Keratinocyte (primary cell): Measurements from ENCODE around the gene RAB5A. TPM values are rescaled to one million over a fixed set of nuclear protein-coding genes. Genes with fewer than 3 reads are reported as not detected.

Experiments
- DNase-seq: peaks from one replicate; pipeline ENCODE4 v3.0.0-alpha.2; 2011; ENCODE audit warnings: low read depth, missing footprints, low spot score
- FAIRE-seq: peaks from 2 replicates; lab custom pipeline; 2011; peaks lifted over from hg19 to GRCh38; lab: Jason Lieb, UNC
- H2AFZ ChIP-seq: 2 replicates; pipeline ENCODE4 v1.6.0; 2012; ENCODE audit warnings: low read length, control low read depth, inconsistent platforms; ENCODE audit not compliant: control insufficient read depth
- H3K27ac ChIP-seq: 2 replicates; pipeline ENCODE4 v1.5.1; 2011; ENCODE audit warnings: low read length; ENCODE audit not compliant: control insufficient read depth, insufficient read depth
- H3K27me3 ChIP-seq: 3 replicates; pipeline ENCODE4 v1.6.0; 2011; ENCODE audit warnings: low read length; ENCODE audit not compliant: control insufficient read depth, insufficient read depth; ENCODE audit errors: extremely low read depth
- H3K36me3 ChIP-seq, 2 experiments: 2 replicates in 1 of 2; 3 replicates in 1 of 2; pipeline ENCODE4 v1.5.1; 2011; ENCODE audit warnings: low read length in 2 of 2, mild to moderate bottlenecking in 1 of 2; ENCODE audit not compliant: control insufficient read depth in 2 of 2, insufficient read depth in 2 of 2; ENCODE audit errors: extremely low read depth in 1 of 2
- H3K4me1 ChIP-seq: 3 replicates; pipeline ENCODE4 v1.5.1; 2011; ENCODE audit warnings: low read length; ENCODE audit not compliant: control insufficient read depth, insufficient read depth; ENCODE audit errors: extremely low read depth
- H3K4me2 ChIP-seq: 3 replicates; pipeline ENCODE4 v1.6.0; 2011; ENCODE audit warnings: low read depth, low read length; ENCODE audit not compliant: control insufficient read depth, insufficient read depth; ENCODE audit errors: extremely low read depth
- H3K4me3 ChIP-seq, 3 experiments: fragments of 200-600 bp in 1 of 3; sonication (generic) in 1 of 3; 2 replicates in 2 of 3; 3 replicates in 1 of 3; pipeline ENCODE4 v1.5.1; 2011 to 2016; ENCODE audit warnings: low read length in 3 of 3, mild to moderate bottlenecking in 3 of 3, control low read depth in 2 of 3, inconsistent platforms in 1 of 3, low read depth in 1 of 3, mixed read lengths in 1 of 3, mixed run types in 1 of 3, moderate library complexity in 1 of 3; ENCODE audit not compliant: control insufficient read depth in 2 of 3, insufficient read depth in 2 of 3; ENCODE audit errors: extremely low read depth in 1 of 3
- H3K79me2 ChIP-seq: 2 replicates; pipeline ENCODE4 v1.6.0; 2012; ENCODE audit warnings: low read length; ENCODE audit not compliant: control insufficient read depth, insufficient read depth
- H3K9ac ChIP-seq: 3 replicates; pipeline ENCODE4 v1.6.0; 2011; ENCODE audit warnings: low read length; ENCODE audit not compliant: control insufficient read depth, insufficient read depth; ENCODE audit errors: extremely low read depth
- H3K9me1 ChIP-seq: 3 replicates; pipeline ENCODE4 v1.6.0; 2011; ENCODE audit warnings: low read length; ENCODE audit not compliant: control insufficient read depth, insufficient read depth; ENCODE audit errors: extremely low read depth
- H3K9me3 ChIP-seq: 2 replicates; pipeline ENCODE4 v1.5.1; 2012; ENCODE audit warnings: low read depth, low read length; ENCODE audit not compliant: control insufficient read depth
- H4K20me1 ChIP-seq: 3 replicates; pipeline ENCODE4 v1.6.0; 2011; ENCODE audit warnings: low read length; ENCODE audit not compliant: control insufficient read depth, insufficient read depth; ENCODE audit errors: extremely low read depth
- EZH2 ChIP-seq: IDR thresholded peaks from one replicate; pipeline ENCODE4 v1.6.1; 2012; ENCODE audit warnings: inconsistent platforms, mild to moderate bottlenecking, low read length, moderate library complexity
- dilution Hi-C: fragments of 300-500 bp; cut with MboI; formaldehyde crosslinking; loops from one replicate; pipeline ENCODE4 v1.7.0; 2020; ENCODE audit warnings: low sequenced_read_pairs; ENCODE audit not compliant: extremely low pct_ligation_motif_present
- polyA plus RNA-seq, 5 experiments: library from polyadenylated mRNA; depleted of rRNA in 3 of 5; stranded (reverse) in 3 of 5; stranded (forward) in 1 of 5; unstranded in 1 of 5; fragments of >200 nt; gene quantifications; 1 replicate in 1 of 5; 2 replicates in 3 of 5; 3 replicates in 1 of 5; pipeline versions ENCODE4 v1.2.1 to v1.2.3, GENCODE V29; 2011 to 2012; ENCODE audit warnings: missing spikeins in 2 of 5, low read depth in 1 of 5, low replicate concordance in 1 of 5
- TF ChIP-seq, protein P1 (sequence below), 3 experiments: IDR thresholded peaks in 1 of 3; conservative IDR thresholded peaks in 1 of 3; optimal IDR thresholded peaks in 1 of 3; 2 replicates in 2 of 3; 3 replicates in 1 of 3; pipeline versions ENCODE3 to v1.5.1; 2011; ENCODE audit warnings: low read length in 3 of 3, mild to moderate bottlenecking in 3 of 3, moderate library complexity in 2 of 3, control low read depth in 1 of 3, inconsistent platforms in 1 of 3; ENCODE audit not compliant: insufficient read depth in 2 of 3; ENCODE audit errors: extremely low read depth in 1 of 3

The RAB5A gene
- polyA plus RNA-seq, 1 donor (not counting 4 experiments of a cell fraction or from before 2014, with no cell fraction given) = 60.5 TPM

DNA sequence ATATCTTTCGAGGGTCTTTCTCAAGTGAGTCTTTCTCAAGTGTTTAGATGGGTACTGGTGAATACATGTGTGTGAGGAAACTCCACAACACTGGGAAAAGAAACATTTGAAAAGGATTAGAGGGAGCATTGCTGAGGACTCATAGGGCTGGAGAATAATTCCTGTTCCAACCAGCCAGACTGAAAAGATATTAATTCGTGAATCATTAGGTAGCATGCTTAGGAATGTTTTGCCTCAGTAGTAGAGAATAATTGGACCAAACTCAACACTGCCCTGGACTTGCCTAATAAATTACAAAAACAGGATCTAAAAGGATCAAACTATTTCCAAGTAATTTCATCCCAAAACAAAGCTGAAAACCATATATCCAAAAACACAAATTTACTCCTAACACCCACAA is 47.9 kb downstream of the RAB5A start:
- H3K27me3 ChIP-seq = no peaks in the 10 kb centered on the region
- FAIRE-seq = no peak
- dilution Hi-C loops = no loop called here
- no peaks in the 10 kb centered on the region for H3K4me1 ChIP-seq
- no peak overlapping the region for H3K4me2 ChIP-seq
- no peak overlapping the region for H3K27ac ChIP-seq
- H3K9ac ChIP-seq = no peak overlapping the region
- no peaks in the 10 kb centered on the region for H3K79me2 ChIP-seq
- H3K9me1 ChIP-seq = no peaks in the 10 kb centered on the region
- TF ChIP-seq, protein P1, sequence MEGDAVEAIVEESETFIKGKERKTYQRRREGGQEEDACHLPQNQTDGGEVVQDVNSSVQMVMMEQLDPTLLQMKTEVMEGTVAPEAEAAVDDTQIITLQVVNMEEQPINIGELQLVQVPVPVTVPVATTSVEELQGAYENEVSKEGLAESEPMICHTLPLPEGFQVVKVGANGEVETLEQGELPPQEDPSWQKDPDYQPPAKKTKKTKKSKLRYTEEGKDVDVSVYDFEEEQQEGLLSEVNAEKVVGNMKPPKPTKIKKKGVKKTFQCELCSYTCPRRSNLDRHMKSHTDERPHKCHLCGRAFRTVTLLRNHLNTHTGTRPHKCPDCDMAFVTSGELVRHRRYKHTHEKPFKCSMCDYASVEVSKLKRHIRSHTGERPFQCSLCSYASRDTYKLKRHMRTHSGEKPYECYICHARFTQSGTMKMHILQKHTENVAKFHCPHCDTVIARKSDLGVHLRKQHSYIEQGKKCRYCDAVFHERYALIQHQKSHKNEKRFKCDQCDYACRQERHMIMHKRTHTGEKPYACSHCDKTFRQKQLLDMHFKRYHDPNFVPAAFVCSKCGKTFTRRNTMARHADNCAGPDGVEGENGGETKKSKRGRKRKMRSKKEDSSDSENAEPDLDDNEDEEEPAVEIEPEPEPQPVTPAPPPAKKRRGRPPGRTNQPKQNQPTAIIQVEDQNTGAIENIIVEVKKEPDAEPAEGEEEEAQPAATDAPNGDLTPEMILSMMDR (optimal IDR thresholded peaks at IDR 0.05 in 1 of 3, IDR thresholded peaks at IDR 0.05 in 1 of 3, conservative IDR thresholded peaks at IDR 0.05 in 1 of 3; ENCODE audit: extremely low read depth in 1 of 3, insufficient read depth in 2 of 3, low read length in 3 of 3) = no peak
- no peak for TF ChIP-seq EZH2
- DNase-seq = no peak
- no peak overlapping the region for H2AFZ ChIP-seq
- H3K9me3 ChIP-seq = no peaks in the 10 kb centered on the region
- H3K4me3 ChIP-seq = no peak overlapping the region
- no peaks in the 10 kb centered on the region for H4K20me1 ChIP-seq
- H3K36me3 ChIP-seq = no peaks in the 10 kb centered on the region

DNA sequence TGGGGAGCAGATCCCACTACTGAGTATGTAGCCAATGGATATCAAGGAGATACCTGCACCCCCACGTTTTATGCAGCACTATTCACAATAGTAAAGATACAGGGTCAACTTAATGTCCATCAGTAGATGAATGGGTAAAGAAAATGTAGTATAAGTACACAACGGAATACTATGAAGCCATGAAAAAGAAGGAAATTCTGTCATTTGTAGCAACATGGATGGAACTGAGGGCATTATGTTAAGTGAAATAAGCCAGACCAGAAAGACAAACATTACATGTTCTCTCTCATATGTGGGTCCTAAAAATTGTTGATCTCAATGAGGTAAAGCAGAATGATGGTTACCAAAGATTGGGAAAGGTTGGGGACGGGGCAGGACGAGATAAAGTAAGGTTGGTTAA is 50.6 kb downstream of the RAB5A start:
- DNase-seq (no peak), FAIRE-seq (no peak)
- no peaks in the 10 kb centered on the region for H3K27me3 ChIP-seq
- no peaks in the 10 kb centered on the region for H3K36me3 ChIP-seq
- H3K9me1 ChIP-seq = no peaks in the 10 kb centered on the region
- H2AFZ ChIP-seq = no peak overlapping the region
- H3K27ac ChIP-seq = no peak overlapping the region
- H3K4me2 ChIP-seq = no peak overlapping the region
- H3K4me3 ChIP-seq = no peak overlapping the region
- H4K20me1 ChIP-seq = no peaks in the 10 kb centered on the region
- no peak overlapping the region for H3K9ac ChIP-seq
- dilution Hi-C loops = no loop called here
- no peak for TF ChIP-seq EZH2
- TF ChIP-seq, protein P1 (optimal IDR thresholded peaks at IDR 0.05 in 1 of 3, IDR thresholded peaks at IDR 0.05 in 1 of 3, conservative IDR thresholded peaks at IDR 0.05 in 1 of 3; ENCODE audit: extremely low read depth in 1 of 3, insufficient read depth in 2 of 3, low read length in 3 of 3) = no peak
- no peaks in the 10 kb centered on the region for H3K9me3 ChIP-seq
- no peaks in the 10 kb centered on the region for H3K4me1 ChIP-seq
- H3K79me2 ChIP-seq = no peaks in the 10 kb centered on the region
